HG02973 (cell line): ENCODE data around the gene NELFCD.
"Not testable (repeated sequence)": the region's sequence is repeated elsewhere in the genome, so short reads cannot be mapped to it uniquely, and the experiment has no call there.

ENCODE experiments used
- ATAC-seq: cut with Tn5 transposase; IDR thresholded peaks from one replicate; pipeline ENCODE4 v1.9.1; 2021; ENCODE audit warnings: moderate library complexity; ENCODE audit not compliant: unreplicated experiment

NELFCD gene

GRCh38 chr20:58971429-58971828 is 9.6 kb upstream of the NELFCD start:
- no peak for ATAC-seq

- ATAC-seq = no peak
These were observed 7.9 kb upstream of the NELFCD start for GRCh38 chr20:58973179-58973578.

GRCh38 chr20:58973866-58974265 is 7.2 kb upstream of the NELFCD start:
- ATAC-seq = no peak

GRCh38 chr20:58975353-58975752 is 5.7 kb upstream of the NELFCD start:
- no peak for ATAC-seq

GRCh38 chr20:58976061-58976730 is 4.9 kb upstream of the NELFCD start:
- no peak for ATAC-seq

GRCh38 chr20:58978351-58979190 is 2.5 kb upstream of the NELFCD start:
- no peak for ATAC-seq

GRCh38 chr20:58981628-58982364 is 740 bp downstream of the NELFCD start:
- peak; percentile 10 for ATAC-seq

GRCh38 chr20:58982406-58983114 is 1.5 kb downstream of the NELFCD start:
- ATAC-seq = no peak

GRCh38 chr20:58983115-58983468 is 2.0 kb downstream of the NELFCD start:
- ATAC-seq = not testable (repeated sequence)

GRCh38 chr20:58984691-58985090 is 3.6 kb downstream of the NELFCD start:
- no peak for ATAC-seq

- no peak for ATAC-seq
These were observed 4.6 kb downstream of the NELFCD start for GRCh38 chr20:58985656-58986055.

GRCh38 chr20:58986286-58986967 is 5.4 kb downstream of the NELFCD start:
- ATAC-seq = no peak

- no peak for ATAC-seq
These were observed 6.0 kb downstream of the NELFCD start for GRCh38 chr20:58986968-58987517.

GRCh38 chr20:58987790-58988564 is 6.9 kb downstream of the NELFCD start:
- ATAC-seq = no peak

GRCh38 chr20:58988565-58988882 is 7.5 kb downstream of the NELFCD start:
- ATAC-seq = no peak

- no peak for ATAC-seq
These were observed 8.1 kb downstream of the NELFCD start for GRCh38 chr20:58989196-58989595.

GRCh38 chr20:58990651-58991445 is 9.8 kb downstream of the NELFCD start:
- no peak for ATAC-seq

GRCh38 chr20:58991715-58992114 is 10.7 kb downstream of the NELFCD start:
- no peak for ATAC-seq

- no peak for ATAC-seq
These were observed 11.9 kb downstream of the NELFCD start for GRCh38 chr20:58992911-58993310.
